PC-9 (cell line): ENCODE measurements around the gene TOX2.

ENCODE experiments used
- EZH2 ChIP-seq: fragments of 200-600 bp; sonication (generic); IDR thresholded peaks from 2 replicates; pipeline ENCODE4 v1.8.0; 2017; ENCODE audit warnings: antibody characterized with exemption, low read depth
- TF ChIP-seq, protein P1 (sequence below): fragments of 200-600 bp; sonication (generic); conservative IDR thresholded peaks from 2 replicates; pipeline ENCODE4 v1.6.1; 2017; ENCODE audit warnings: mixed run types, antibody characterized with exemption, mild to moderate bottlenecking, moderate library complexity

- TF ChIP-seq, protein P1, sequence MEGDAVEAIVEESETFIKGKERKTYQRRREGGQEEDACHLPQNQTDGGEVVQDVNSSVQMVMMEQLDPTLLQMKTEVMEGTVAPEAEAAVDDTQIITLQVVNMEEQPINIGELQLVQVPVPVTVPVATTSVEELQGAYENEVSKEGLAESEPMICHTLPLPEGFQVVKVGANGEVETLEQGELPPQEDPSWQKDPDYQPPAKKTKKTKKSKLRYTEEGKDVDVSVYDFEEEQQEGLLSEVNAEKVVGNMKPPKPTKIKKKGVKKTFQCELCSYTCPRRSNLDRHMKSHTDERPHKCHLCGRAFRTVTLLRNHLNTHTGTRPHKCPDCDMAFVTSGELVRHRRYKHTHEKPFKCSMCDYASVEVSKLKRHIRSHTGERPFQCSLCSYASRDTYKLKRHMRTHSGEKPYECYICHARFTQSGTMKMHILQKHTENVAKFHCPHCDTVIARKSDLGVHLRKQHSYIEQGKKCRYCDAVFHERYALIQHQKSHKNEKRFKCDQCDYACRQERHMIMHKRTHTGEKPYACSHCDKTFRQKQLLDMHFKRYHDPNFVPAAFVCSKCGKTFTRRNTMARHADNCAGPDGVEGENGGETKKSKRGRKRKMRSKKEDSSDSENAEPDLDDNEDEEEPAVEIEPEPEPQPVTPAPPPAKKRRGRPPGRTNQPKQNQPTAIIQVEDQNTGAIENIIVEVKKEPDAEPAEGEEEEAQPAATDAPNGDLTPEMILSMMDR: no peak
- TF ChIP-seq EZH2: no peak
These were observed 2.3 kb downstream of the TOX2 start for GRCh38 chr20:43916881-43917371.
